IPS DF 4.7 (cell line): ENCODE measurements around the gene CHST12.
"Not testable (repeated sequence)": the region's sequence is repeated elsewhere in the genome, so short reads cannot be mapped to it uniquely, and the experiment has no call there.

Experiments used
- DNase-seq: peaks from one replicate; pipeline ENCODE4 v3.0.0-alpha.2; 2013; ENCODE audit warnings: low spot score; ENCODE audit errors: extremely low read depth

Gene CHST12

DNA sequence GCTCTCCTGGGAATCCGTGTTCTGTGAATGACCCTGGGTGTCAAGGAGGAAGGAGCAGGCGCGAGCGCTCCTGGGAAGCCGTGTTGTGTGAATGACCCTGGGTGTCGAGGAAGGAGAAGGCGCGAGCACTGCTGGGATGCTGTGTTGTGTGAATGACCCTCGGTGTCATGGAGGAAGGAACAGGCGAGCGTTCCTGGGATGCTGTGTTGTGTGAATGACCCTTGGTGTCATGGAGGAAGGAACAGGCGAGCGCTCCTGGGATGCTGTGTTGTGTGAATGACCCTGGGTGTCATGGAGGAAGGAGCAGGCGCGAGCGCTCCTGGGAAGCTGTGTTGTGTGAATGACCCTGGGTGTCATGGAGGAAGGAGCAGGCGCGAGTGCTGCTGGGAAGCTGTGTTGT is 25.3 kb upstream of the CHST12 start:
- not testable (repeated sequence) for DNase-seq

GRCh38 chr7:2379161-2379560 is 24.2 kb upstream of the CHST12 start:
- DNase-seq, result no peak

- no peak for DNase-seq
Observed at GRCh38 chr7:2379821-2380450, 23.5 kb upstream of the CHST12 start.

- DNase-seq, result no peak
Observed at GRCh38 chr7:2380461-2380860, 22.9 kb upstream of the CHST12 start.

DNA sequence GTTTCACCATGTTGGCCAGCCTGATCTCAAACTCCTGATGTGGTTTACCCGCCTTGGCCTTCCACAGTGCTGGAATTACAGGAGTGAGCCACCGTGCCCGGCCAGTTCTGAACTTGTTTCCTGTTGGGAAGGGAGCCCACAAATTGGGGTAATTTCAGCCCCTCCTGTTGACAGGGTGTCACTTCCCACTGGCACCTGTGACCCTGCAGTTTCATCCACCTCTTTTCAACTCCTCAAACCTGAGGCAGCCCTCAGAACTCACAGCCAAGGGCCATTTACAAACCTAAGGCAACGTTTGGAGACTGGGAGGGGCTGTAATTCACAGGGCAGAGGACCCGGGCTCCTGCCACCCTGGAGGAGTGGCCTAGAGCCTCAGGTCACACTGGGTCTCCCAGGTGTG is 22.2 kb upstream of the CHST12 start:
- no peak for DNase-seq

DNA sequence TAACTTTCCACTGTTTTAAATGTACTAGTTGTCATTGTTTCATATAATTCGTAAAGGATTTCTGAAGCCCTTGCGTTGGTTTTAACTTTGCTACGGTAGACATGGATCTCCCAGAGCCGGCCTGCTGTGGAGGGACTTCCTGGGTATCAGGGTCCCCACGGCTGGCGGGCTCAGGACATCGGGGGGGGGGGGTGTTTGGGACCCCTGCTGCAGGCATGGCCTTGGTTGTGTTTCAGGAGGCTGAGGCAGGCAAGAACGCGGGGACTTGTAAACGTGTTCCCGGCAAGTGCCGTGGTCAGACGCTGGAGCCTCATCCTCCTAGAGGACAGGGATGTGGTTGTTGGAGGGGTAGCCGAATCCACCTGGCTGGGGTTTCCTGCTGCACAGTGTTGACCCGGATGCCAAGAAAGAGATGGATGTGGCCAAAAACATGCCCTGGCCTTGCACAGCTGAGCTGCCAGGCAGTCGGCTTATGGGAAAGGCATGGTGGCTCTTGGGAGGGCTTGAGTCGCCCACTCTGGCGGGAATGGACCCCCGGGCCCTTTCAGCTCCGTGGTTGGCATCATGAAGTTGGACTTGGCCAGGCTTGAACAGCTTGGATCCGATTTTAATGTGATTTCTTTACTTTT is 21.4 kb upstream of the CHST12 start:
- no peak for DNase-seq

DNA sequence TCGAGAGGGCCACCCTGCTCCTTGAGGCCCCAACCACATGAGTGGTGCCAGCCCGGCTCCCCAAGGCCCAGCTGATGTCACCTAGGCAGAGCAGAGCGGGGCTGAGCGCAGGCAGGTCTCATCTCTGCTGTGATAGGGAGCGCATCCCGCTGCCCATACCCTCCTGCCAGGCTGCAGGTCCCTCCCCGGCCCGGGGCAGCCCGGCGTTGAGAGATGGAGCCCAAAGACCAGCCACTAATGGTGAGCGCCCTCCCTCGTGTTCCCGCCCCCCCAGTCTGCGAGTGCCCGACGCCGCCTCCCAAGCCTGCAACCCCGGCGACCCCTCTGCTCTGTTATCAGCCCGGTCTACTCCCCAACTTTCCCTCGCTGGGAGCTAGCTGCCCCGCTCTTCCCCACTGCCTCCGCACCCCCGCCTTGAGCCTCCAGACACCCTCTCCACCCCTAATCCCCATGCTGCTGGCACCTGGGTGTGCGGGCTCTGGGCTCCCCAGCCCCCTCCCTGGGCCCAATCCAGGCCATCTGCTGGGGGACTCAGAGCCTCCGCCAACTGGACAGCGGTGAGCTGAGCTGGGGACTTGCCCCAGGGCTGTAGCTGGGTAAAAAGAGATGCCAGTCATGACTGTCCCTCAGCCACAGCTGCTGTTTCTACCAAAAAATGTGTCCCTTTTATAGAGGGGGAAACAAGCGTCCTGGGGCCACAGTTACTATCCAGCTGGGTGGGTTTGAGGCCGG is 19.7 kb upstream of the CHST12 start:
- no peak for DNase-seq

DNA sequence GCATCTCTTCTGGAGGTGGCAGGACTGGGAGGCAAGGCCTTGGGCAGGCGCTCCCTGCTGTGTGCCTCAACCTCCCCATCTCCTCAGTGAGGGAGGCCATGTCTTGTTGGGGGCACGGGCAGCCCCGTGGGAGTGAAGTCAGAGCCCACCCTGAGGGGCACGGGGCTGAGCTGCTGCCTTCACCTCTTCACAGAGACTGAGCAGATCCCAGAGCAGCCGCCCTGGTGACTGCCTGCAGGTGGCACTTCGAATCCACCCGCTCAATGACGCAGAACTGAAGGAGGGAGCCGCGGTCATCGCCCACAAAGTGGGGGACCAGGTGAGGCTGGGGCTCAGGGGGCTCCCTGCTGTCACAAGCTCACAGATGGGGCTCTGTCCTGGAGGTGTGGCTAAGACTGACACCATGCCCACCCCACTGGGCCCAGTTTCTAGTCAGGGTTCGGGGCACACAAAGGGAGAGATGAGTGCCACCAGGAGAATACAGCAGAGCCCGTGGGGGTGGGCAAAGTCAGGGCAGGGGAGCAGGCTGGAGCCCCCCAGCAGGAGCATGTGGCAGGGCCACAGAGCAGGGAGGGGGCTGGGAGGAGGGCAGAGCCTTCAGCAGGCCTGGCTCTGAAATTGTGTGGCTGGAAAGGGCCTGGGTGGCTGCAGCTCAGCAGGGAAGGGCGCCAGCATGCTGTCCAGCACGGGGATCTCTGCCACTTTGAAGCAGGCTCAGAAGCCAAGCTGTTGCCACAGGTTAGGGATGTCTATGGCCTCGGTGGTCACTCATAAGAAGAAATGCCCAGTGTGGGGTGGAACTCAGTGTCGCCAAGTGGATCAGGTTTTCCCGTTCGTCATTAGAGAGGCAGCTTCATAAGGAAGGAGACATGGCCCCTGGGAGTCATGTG is 18.8 kb upstream of the CHST12 start:
- no peak for DNase-seq

GRCh38 chr7:2386122-2386521 is 17.3 kb upstream of the CHST12 start:
- DNase-seq, result not testable (repeated sequence)

DNA sequence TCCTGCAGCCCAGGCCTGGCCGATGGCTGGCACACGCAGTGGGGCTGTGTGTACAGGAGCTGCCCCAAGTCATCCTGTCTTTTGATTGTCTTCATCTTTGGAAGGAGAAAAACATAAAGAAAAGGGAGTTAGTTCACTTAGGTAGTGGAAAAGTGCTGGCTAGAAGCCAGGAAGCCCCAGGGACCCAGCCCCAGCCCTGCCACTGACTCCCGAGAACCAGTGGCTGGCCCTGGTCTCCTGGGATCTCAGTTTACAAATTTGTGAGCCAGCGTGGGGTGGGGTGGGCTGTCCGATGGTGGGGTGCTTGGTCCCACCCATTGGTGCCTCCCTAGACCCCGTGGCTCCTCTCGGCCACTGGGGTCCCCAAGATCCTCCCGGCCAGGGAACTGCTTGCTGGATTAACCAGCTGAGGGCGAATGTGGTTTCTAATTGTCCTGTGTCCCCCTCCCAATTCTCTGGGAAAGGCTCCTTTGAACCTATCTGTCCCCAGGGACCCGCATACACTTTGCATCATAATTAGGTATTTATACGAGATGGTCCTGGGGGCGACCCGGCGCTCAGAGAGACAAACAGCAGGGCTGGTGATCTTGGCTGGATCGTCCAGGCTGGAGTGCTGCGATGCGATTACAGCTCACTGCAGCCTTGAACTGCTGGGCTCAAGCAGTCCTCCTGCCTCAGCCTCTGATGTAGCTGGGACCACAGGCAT is 16.3 kb upstream of the CHST12 start:
- DNase-seq, result no peak

DNA sequence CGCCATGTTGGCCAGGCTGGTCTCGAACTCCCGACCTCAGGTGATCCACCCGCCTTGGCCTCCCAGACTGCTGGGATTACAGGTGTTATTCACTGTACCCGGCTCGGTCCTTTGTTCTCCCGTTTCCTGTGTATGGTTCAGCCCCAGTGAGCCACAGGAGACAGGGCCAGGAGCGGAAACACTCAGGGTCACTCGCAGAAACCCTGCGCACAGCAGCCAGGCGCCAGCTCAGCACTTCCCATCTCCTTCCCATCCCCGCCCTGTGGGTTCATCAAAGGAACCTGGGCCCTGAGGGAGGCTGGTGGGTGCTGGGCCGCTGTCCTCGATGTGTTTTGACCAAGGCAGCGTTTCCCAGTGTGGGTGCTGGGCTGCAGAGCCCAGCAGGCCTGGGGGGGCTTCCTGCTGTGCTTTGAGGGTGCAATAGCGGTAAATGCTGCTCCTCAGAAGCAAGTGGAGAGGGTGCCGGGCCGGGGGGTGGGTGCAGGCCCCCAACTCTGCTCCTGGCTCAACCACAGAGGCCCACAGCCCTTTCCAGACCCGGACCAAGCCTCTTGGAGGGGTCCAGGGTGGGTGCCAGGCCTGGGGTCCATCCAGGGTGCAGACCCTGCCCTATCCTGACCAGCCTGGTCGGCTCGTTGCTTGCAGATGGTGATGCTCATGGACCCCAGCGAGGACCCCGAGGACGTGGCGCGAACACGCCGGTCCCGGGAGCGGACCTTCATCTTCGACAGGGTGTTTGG is 15.3 kb upstream of the CHST12 start:
- DNase-seq, result no peak

DNA sequence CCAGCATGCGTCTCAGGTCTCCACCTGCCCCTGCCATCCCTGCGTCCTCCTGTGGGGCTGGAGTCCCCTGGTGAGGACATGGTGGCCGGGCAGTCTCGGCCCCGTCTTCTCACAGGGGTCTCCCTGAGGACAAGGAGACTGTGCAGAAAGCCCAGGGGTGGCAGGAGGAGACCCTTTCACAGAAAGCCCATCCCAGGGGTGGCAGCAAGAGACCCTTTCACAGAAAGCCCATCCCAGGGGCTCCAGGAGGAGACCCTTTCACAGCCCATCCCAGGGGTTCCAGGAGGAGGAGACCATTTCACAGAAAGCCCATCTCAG is 14.8 kb upstream of the CHST12 start:
- DNase-seq, result no peak

DNA sequence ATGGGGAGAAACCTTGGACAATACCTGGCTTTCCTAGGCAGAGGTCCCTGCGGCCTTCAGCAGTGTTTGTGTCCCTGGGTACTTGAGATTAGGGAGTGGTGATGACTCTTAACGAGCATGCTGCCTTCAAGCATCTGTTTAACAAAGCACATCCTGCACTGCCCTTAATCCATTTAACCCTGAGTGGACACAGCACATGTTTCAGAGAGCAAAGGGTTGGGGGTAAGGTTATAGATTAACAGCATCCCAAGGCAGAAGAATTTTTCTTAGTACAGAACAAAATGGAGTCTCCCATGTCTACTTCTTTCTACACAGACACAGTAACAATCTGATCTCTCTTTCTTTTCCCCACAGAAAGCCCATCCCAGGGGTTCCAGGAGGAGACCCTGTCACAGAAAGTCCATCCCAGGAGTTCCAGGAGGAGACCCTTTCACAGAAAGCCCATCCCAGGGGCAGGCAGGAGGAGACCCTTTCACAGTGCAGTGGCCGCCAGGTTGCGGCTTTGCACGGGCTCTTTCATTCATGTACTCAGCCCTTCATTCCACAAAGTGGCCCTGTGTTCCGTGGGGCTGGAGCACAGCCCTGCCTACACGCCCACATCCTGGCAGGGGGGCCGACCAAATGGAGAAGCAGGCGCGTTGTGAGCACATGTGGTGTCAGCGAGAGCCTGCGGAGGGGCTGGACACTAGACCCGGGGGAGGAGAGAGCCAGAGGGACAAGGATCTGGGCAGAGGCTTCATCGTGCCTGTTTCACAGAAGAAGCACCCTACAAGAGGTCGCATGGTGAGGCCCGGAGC is 13.2 kb upstream of the CHST12 start:
- DNase-seq, result not testable (repeated sequence)

- DNase-seq, result no peak
Observed at GRCh38 chr7:2393706-2394105, 9.7 kb upstream of the CHST12 start.

- DNase-seq, result no peak
Observed at GRCh38 chr7:2394566-2395082, 8.8 kb upstream of the CHST12 start.

GRCh38 chr7:2398506-2398905 is 4.9 kb upstream of the CHST12 start:
- DNase-seq, result no peak

DNA sequence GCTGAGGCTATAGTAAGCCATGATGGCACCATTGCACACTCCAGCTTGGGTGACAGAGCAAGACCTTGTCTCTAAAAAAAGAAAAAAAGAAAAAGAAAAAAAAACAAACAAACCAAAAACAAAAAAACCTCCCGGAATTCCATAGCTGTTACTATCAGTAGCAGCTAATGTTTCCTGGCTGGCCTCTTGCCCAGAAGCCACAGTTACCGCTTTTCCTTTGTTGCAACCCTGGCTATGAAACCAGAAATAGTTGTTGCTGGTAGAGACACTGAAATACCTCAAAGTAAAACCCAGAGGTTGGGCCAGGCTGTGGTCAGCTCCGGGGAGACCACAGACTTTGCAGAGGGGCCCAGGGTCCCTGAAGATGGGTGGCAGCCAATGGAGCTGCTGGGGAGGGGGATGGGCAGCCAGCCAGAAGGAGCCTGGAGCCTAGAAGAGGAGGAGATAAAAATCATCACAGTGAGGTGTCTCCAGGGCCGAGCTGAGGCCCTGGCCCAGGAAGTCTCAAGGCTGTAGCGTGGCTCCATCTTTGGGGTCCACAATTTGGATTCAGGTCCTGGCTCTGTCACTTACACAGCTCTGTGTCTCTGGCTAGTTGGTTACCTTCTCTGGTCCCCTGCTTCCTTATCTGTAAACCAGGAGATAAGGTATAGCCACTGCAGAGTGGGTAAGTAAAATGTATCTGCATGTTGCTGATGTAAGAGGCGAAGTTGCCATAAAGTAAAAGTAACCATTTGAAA is 3.4 kb upstream of the CHST12 start:
- no peak for DNase-seq

GRCh38 chr7:2402687-2403013 is 761 bp upstream of the CHST12 start:
- DNase-seq, result no peak
